Measurements from ENCODE around the gene EEIG1.

The EEIG1 gene

DNA sequence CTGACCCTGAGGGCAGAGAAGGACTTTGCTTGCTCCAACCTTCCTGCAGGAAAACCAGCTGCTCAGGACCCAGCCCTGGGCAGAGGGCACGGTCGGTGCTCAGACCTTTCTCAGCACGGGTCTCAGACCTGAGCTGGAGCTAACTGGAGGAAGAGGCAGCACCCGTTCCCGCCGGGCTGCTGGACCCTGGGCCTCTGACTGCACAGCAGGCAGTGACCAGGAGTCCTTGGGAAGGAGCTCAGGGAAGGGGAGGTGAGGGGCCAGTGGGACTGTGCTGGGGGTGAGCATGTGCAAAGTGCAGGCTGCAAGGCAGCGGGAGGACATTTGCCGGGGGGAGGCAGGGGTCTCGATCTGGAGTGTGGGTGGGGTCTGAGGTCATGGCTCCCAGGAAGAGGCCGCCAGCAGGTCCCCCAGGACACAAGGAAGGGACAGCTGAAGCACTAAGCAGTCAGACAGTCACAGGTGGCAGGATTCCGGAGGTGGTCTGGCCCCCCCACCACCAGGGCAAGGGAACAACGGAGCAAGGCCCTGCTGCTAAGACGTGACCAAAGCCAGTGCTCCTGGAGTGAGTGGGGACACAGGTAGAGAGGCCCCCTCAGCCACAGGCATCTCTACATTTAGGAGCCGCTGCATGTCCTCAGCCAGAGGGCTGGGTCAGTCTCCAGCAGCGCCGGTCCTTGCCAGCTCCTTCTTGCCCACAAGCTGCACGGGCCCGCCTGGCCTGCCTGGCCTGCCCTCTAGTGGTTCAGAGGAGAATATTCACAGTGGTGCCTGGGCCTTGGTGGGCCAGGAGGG lies 38.4 kb downstream of the EEIG1 start:
- DNase-seq (ENCODE audit: low read depth in 1 of 2, low spot score in 1 of 2): no peak

DNA sequence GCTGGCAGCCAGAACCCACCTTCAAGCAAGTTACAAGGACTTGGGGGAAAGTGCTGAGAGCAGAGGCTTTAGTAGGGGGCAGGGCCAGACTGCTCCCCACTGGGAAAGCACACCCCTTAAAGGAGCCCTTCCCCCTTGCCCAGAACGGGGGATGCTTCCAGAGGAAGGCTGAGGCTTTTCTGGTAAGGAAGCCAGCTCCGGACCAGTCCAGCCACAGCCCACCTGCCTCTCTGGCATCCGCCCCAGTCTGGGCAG lies 38.9 kb downstream of the EEIG1 start:
- no peak for DNase-seq (ENCODE audit: low read depth in 1 of 2, low spot score in 1 of 2)

DNA sequence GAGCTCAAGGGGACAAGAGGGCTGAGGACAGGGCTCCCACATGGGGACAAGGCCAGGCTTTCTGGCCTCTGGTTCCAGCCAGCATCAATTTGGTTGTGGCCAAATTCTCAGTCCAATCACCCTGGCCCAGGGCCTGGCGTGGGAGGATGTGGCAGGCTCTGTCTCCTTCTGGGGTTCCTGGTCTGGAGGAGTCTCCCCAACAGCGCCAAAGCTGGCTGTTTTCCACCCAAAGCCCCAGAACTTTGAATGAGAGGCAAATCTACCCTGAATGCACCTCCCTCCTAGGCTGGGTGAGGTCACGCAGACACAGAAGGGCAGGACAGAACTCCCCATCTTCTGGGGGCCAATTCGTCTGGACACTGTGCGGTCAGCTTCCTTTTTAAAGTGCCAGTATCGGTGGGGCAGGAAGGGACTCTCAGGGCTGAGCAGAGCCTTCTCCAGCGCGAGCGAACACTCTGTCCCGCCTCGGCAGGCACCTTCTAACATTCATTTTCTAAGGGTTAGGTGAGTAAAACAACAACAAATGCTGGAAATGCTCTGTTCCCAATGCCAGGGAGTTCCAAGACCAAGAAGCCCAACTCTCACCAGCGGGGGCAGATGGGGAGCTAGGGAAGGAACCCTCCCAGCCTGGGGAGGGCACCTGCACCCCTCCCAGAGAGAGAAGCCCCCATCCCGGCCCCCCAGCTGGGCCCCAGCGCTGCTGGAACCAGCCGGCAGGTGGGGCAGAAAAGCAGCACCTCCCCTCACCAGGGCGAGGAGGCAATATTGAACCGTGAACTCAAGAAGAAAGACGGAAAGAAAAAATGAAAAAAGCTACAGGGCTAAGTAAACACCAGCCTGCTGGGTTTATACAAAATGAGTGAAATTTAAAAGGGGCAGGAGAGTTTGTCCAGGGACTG lies 39.5 kb downstream of the EEIG1 start:
- DNase-seq (ENCODE audit: low read depth in 1 of 2, low spot score in 1 of 2): no peak

DNA sequence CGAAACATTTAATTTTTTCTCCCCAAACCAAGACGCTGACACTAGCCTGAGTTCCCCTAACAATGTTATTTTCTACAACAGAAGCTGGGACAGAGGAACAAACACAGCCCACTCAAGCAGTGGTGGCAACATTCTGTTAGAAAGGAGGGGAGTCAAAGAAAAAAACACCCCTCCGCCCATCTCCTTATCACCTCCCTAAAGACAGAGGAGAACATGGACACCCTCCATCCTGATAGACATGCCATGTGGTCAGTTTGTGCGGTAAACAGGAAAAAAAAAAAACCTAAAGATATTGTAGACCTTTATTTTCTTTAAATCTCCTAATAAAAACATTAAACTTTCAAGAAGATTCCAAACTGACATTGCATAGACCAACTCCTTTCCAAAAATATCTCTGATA lies 40.2 kb downstream of the EEIG1 start:
- no peak for DNase-seq (ENCODE audit: low read depth in 1 of 2, low spot score in 1 of 2)

DNA sequence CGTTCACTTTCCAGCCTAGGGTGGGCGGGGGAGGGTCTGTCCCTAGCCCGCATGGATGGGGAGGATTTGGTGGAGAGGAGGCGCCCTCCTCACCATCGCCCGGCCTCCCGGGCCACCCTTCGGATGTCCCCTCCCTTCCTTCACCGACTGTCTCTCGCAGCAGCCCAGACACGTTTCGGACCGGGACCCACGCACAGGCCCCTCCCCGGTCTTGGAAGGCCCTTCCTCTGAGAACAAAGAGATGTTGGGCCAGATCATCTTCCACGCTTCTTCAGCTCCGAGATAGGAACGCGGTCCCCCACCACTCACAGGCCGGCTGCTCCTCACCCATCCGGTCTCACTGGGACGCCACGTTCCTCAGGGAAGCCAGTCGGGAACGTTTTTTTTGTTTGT lies 42.5 kb downstream of the EEIG1 start:
- no peak for DNase-seq (ENCODE audit: low read depth in 1 of 2, low spot score in 1 of 2)

DNA sequence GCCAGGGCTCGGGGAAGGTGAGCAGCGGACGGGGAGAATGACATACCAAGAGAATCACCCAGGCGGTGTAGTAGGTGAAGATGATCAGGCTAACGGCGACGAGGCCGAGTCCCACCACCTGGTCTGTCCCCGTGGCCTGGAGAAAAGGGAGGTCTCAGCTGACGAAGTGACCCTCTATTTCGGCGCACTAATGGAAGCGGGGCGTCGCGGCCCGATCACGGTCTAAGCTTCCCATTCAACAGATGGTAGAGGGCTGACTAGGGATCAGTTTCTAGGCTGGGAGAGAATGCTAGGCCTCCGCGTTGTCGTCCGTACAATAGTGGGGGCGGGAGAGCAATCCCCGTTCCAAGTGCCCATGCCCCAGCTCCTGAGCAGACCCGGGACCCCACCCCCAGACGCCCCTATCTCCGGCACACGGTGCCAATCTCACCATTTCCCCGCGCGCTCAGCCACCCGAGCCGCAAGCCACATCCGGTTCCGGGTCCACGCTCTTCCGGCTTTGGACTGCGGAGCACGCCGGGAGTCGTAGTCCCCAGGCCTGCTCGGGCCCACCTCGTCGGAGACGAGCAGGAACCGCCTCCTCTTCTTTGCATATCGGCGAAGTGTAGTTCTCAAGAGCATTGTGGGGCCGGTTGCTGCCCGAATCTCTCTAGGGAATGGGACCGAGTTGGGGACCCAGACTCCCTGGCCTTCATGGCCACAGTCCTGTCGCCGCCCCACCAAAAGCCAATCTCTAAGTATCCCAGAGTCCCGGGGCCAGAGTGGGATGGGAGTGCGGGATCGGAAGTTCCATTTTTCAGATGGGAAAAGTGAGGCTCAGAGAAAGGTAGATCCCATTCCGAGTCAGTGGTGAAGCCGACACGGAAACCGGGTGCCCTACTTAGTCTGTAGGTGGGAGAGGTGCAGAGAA lies 43.1 kb downstream of the EEIG1 start, which contains the start of gene DPM2:
Gene DPM2, minus strand, starts transcription at position 467 of the 910 bp plus-strand sequence. Its CDS starts 34 bp downstream, at position 433.
- peak; percentile 59 to 74 for DNase-seq (ENCODE audit: low read depth in 1 of 2, low spot score in 1 of 2)

DNA sequence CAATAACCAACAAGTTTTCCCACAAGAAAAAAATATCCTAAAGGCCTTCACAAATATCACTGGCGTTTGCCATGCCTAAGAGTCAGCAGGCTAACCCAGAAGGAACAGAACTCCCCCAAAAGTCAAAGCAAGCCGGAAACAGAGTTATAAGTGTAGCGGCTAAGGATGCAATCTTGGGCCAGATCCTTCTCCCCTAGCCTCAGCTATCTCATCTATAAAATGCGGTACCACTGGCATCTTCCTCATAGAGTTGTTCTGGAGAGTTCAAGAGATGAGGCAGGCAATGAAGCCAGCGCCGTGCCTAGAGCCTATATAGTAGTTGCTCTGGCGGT lies 43.8 kb downstream of the EEIG1 start:
- no peak for DNase-seq (ENCODE audit: low read depth in 1 of 2, low spot score in 1 of 2)

DNA sequence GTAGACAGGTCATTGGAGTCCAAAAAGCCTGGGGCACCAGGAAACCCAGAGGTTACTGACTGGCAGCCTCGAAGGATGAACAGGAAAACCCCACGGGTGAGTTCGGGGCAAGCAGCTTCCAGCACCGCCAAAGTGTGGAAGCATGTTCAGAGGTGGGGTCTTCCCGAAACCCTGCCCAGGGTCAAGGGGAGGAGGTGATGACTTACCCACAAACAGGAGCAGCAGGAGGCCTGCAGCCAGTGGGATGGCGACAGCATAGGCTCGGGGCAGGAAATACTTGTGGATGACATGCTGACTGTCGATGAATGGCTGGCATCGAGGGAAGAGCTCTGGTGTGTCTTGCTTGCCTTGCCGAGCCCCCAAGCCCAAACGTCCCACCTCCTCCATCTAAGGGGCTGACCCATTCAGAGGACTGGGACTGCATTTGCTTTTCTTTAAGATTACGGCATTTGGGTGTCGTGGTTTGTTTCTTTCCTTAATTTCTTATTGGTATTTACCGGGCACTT lies 44.4 kb downstream of the EEIG1 start:
- no peak for DNase-seq (ENCODE audit: low read depth in 1 of 2, low spot score in 1 of 2)

DNA sequence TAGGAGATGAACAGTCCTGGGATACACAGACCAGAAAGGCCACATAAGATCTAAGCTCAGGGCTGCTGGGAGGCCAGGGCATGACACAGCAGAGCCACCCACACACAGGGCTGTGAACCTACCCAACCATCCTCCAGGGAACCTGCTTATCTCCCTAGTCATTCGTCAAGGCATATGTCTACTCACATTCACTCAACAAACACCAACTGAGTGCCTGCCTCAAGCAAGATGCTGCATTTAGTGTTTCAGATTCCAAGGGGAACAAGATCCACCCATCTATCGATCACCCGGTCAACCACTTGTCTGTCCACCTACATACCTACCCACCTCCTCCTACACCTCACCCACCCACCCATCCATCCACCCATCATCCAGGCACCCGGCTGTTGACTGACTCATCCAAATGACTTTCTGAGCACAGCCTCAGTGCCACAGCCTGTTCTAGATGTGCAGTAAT lies 45.0 kb downstream of the EEIG1 start:
- no peak for DNase-seq (ENCODE audit: low read depth in 1 of 2, low spot score in 1 of 2)

DNA sequence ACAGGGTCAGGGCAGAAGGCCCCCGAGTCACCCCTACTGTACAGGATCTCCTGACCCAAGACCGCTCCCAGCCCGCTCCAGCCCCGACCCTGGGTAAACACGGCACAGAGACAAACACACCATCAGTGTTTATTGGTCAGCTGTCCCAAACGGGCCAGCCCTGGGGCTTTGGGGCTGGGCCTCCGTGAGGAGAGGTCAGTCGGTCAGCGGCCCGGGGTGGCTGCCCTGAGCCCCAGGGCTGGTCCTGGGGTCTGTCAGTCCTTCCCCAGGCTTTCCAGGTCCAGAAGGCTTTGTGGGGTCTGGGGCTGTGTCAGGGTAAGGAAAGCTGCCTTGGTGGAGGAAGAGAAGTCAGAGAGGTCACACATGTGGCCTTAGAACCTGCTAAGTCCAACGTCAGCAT lies 45.8 kb downstream of the EEIG1 start:
- no peak for DNase-seq (ENCODE audit: low read depth in 1 of 2, low spot score in 1 of 2)

DNA sequence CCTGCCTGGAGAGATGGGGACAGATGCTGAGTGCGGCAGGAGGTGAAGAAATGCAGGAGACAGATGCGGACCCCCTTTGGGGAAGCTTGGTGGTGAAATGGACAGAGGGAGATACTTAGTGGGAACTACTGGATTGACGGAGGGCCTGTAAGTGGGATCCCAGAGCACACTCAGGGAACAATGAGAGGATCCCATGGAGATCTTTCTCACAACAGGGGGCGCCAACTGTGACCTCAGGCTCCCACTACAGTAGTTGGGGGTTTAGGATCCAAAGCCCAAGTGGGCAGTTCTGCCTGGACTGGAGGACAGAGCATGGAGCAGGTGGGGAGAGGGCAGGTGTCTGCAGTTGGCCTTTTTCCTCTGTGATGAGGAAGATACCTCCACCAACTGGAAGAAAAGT lies 46.5 kb downstream of the EEIG1 start:
- no peak for DNase-seq (ENCODE audit: low read depth in 1 of 2, low spot score in 1 of 2)

DNA sequence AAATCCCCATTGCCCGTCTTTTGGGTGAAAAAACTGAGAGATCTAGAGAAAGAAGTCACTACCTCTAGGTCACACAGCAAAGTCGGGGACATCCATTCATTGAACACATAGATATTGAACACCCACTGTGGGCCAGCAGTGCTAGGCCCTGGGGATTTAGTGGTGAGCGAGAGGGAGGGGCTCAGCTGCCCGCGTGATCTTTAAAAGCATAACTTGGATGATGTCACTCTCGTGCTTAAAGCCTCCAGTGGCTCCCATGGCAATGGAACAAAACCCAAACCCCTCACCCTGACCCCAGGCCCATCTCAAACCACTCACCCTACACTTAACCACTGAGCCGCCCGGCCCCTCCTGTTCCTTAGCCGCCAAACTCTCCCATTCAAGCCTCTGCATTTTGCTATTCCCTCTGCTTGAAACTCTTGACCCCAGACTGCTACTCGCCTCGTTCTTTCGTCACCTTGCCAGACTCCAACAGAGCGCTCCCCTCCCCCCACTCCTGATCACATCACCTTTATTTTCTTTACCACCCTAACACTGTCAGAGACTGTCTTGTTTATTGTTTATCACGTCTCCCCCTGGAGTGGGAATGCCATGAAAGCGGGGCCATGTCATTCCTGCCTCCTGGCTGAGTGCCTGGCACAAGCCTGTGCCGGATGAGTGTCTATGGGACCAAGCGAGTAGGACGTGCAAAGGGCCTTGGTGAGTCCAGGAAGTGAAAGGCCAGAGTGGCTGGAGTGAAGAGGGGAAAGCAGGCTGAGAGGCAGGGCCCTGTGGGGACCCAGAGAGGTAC lies 49.5 kb downstream of the EEIG1 start:
- DNase-seq (ENCODE audit: low read depth in 1 of 2, low spot score in 1 of 2): no peak

Measured in stimulated activated CD4-positive, alpha-beta T cell treated with anti-CD3 and anti-CD28 coated beads, Interleukin-15, amount 100 ng/mL, for 1 hour (primary cell).